Astrocyte of the spinal cord (primary cell): ENCODE results near the gene ADGRG7.

Experiments
- DNase-seq: peaks from one replicate; pipeline ENCODE4 v3.0.0; 2011; ENCODE audit warnings: low read depth, low spot score
- H3K4me3 ChIP-seq: 2 replicates; pipeline ENCODE4 v1.5.1; 2011; ENCODE audit warnings: low read depth, mild to moderate bottlenecking, low read length, moderate library complexity
- in situ Hi-C: cut with HindIII; loops from 2 replicates; pipeline ENCODE4 v1.10.0; 2017; ENCODE audit warnings: low sequenced_read_pairs
- TF ChIP-seq, protein P1 (sequence below): IDR thresholded peaks from 2 replicates; pipeline ENCODE4 v1.5.1; 2012; ENCODE audit warnings: low read depth, mild to moderate bottlenecking, low read length, inconsistent platforms

ADGRG7 gene

DNA sequence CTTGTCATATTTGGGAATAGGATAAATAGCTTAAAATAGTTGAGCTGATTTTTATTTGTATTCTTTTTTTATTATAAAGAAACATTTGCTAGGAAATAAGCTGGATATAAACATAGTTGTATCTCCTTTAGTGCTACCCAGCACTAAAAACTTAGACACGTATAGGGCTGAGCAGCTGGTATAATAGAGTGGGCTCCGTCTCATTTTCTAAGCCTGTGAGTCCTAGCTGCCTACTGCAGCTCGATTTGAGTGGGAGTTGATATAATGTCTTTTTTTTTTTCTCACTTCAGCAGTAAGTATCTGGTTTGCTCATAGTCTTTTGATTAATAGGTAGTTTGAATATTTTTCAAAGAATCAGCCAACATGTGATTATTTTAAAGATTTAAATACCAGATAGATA, 134.1 kb downstream of the ADGRG7 start:
- TF ChIP-seq, protein P1, sequence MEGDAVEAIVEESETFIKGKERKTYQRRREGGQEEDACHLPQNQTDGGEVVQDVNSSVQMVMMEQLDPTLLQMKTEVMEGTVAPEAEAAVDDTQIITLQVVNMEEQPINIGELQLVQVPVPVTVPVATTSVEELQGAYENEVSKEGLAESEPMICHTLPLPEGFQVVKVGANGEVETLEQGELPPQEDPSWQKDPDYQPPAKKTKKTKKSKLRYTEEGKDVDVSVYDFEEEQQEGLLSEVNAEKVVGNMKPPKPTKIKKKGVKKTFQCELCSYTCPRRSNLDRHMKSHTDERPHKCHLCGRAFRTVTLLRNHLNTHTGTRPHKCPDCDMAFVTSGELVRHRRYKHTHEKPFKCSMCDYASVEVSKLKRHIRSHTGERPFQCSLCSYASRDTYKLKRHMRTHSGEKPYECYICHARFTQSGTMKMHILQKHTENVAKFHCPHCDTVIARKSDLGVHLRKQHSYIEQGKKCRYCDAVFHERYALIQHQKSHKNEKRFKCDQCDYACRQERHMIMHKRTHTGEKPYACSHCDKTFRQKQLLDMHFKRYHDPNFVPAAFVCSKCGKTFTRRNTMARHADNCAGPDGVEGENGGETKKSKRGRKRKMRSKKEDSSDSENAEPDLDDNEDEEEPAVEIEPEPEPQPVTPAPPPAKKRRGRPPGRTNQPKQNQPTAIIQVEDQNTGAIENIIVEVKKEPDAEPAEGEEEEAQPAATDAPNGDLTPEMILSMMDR = no peak
- in situ Hi-C loops = no loop called here
- DNase-seq = no peak
- H3K4me3 ChIP-seq = no peak overlapping the region

DNA sequence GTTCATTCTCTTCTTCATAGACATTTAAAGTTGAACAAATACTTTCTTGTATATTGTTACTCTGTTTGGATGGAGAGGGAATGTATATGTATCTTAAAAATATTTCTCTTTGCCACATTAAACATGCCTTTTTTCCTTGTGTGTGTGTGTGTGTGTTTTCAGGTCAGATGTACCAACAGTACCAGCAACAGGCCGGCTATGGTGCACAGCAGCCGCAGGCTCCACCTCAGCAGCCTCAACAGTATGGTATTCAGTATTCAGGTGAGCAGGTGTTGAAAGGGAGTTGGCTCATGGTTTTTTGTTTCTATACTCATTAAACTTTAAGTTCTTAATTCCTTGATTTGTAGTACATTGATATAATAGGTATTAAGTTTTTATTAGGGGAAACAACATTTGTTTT, 135.3 kb downstream of the ADGRG7 start:
- DNase-seq = no peak
- TF ChIP-seq, protein P1 = no peak
- no peak overlapping the region for H3K4me3 ChIP-seq
- in situ Hi-C loops = no loop called here
